ENCODE data around the gene SSRP1.

Gene SSRP1

GRCh38 chr11:57276169-57276970 is 59.3 kb downstream of the SSRP1 start:
- no peak overlapping the region for H3K4me3 ChIP-seq (ENCODE audit: low read depth, low read length)

Data from iPS-11a (cell line).